ENCODE data around the gene UBR4. TPM values are rescaled to one million over a fixed set of nuclear protein-coding genes. Genes with fewer than 3 reads are reported as not detected.

Gene UBR4
- polyA plus RNA-seq, 1 of the 3 experiments (the other 2 are of a cell fraction) = 68.7 TPM

DNA sequence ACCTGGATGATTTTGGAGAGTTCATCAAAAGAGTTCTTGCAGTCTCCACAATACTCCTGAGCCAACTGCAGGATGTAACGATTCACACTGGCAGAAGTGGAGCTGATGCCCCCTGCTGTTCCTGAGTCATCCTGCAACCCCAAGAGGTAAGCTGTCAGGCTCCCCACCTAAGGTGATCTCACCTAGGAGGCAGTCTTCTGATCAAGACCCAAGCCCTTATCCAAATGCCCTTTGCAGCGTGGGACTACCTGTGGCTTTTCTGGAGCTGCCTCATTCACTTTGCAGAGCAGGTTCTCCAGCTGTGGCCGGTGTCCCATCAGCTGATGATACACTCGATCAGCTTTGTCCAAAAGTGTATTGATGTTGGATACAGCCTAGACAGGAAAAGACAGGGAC is 96.4 kb downstream of the UBR4 start:
- Histone ChIP-seq H3K4me2 (no peak overlapping the region), H3F3A (replicated peaks; ENCODE audit: insufficient read depth) (peaks cover 4% of the 10 kb centered on the region), H4K20me1 (ENCODE audit: insufficient read depth) (no peaks in the 10 kb centered on the region), H3K4me1 (ENCODE audit: control insufficient read depth in 1 of 2, insufficient read depth in 2 of 2, low read depth in 1 of 2, low read length in 1 of 2) (no peaks in the 10 kb centered on the region), H3K9me2 (no peaks in the 10 kb centered on the region), H3K27ac (ENCODE audit: low read depth in 2 of 2, low read length in 1 of 2) (no peak overlapping the region), H2AFZ (ENCODE audit: low read depth) (no peak overlapping the region), H3K4me3 (ENCODE audit: low read depth in 2 of 2, low read length in 1 of 2) (no peak overlapping the region), H3K9ac (no peak overlapping the region), H3K27me3 (ENCODE audit: insufficient read depth) (no peaks in the 10 kb centered on the region), H3K79me2 (ENCODE audit: insufficient read depth) (no peaks in the 10 kb centered on the region), H3K9me3 (no peaks in the 10 kb centered on the region), H3K36me3 (replicated peaks in 1 of 2; ENCODE audit: control insufficient read depth in 1 of 2, insufficient read depth in 2 of 2, low read length in 1 of 2) (peaks cover 82 to 91% of the 10 kb centered on the region in 2 experiments)
- POLR2A ChIA-PET = no interaction called here
- TF ChIP-seq, protein P1, sequence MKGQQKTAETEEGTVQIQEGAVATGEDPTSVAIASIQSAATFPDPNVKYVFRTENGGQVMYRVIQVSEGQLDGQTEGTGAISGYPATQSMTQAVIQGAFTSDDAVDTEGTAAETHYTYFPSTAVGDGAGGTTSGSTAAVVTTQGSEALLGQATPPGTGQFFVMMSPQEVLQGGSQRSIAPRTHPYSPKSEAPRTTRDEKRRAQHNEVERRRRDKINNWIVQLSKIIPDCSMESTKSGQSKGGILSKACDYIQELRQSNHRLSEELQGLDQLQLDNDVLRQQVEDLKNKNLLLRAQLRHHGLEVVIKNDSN (IDR thresholded peaks at IDR 0.05; ENCODE audit: borderline replicate concordance, low read depth) = no peak
- TF ChIP-seq TCF12 (IDR thresholded peaks at IDR 0.05) = no peak
- TF ChIP-seq, protein P2, sequence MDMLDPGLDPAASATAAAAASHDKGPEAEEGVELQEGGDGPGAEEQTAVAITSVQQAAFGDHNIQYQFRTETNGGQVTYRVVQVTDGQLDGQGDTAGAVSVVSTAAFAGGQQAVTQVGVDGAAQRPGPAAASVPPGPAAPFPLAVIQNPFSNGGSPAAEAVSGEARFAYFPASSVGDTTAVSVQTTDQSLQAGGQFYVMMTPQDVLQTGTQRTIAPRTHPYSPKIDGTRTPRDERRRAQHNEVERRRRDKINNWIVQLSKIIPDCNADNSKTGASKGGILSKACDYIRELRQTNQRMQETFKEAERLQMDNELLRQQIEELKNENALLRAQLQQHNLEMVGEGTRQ (IDR thresholded peaks at IDR 0.05; ENCODE audit: borderline replicate concordance, low read depth, low read length) = no peak
- no peak for TF ChIP-seq RFX5 (IDR thresholded peaks at IDR 0.05; ENCODE audit: low read length)
- no peak for TF ChIP-seq POLR2AphosphoS5 (IDR thresholded peaks at IDR 0.05; ENCODE audit: low read depth, low read length)
- TF ChIP-seq MEF2A (IDR thresholded peaks at IDR 0.05; ENCODE audit: borderline replicate concordance, low read depth) = no peak
- TF ChIP-seq FOXM1 (IDR thresholded peaks at IDR 0.05; ENCODE audit: low read depth) = no peak
- TF ChIP-seq, protein P3, sequence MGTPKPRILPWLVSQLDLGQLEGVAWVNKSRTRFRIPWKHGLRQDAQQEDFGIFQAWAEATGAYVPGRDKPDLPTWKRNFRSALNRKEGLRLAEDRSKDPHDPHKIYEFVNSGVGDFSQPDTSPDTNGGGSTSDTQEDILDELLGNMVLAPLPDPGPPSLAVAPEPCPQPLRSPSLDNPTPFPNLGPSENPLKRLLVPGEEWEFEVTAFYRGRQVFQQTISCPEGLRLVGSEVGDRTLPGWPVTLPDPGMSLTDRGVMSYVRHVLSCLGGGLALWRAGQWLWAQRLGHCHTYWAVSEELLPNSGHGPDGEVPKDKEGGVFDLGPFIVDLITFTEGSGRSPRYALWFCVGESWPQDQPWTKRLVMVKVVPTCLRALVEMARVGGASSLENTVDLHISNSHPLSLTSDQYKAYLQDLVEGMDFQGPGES (IDR thresholded peaks at IDR 0.05; ENCODE audit: low read depth, low read length) = no peak
- TF ChIP-seq EZH2phosphoT487 (IDR thresholded peaks at IDR 0.05; ENCODE audit: borderline replicate concordance, low read depth) = no peak
- TF ChIP-seq RCOR1 (IDR thresholded peaks at IDR 0.05; ENCODE audit: low read length) = no peak
- no peak for TF ChIP-seq TEAD4 (IDR thresholded peaks at IDR 0.05; ENCODE audit: borderline replicate concordance, insufficient read depth)
- TF ChIP-seq, protein P4, sequence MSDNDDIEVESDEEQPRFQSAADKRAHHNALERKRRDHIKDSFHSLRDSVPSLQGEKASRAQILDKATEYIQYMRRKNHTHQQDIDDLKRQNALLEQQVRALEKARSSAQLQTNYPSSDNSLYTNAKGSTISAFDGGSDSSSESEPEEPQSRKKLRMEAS (IDR thresholded peaks at IDR 0.05; ENCODE audit: low read depth) = no peak
- TF ChIP-seq, protein P5, sequence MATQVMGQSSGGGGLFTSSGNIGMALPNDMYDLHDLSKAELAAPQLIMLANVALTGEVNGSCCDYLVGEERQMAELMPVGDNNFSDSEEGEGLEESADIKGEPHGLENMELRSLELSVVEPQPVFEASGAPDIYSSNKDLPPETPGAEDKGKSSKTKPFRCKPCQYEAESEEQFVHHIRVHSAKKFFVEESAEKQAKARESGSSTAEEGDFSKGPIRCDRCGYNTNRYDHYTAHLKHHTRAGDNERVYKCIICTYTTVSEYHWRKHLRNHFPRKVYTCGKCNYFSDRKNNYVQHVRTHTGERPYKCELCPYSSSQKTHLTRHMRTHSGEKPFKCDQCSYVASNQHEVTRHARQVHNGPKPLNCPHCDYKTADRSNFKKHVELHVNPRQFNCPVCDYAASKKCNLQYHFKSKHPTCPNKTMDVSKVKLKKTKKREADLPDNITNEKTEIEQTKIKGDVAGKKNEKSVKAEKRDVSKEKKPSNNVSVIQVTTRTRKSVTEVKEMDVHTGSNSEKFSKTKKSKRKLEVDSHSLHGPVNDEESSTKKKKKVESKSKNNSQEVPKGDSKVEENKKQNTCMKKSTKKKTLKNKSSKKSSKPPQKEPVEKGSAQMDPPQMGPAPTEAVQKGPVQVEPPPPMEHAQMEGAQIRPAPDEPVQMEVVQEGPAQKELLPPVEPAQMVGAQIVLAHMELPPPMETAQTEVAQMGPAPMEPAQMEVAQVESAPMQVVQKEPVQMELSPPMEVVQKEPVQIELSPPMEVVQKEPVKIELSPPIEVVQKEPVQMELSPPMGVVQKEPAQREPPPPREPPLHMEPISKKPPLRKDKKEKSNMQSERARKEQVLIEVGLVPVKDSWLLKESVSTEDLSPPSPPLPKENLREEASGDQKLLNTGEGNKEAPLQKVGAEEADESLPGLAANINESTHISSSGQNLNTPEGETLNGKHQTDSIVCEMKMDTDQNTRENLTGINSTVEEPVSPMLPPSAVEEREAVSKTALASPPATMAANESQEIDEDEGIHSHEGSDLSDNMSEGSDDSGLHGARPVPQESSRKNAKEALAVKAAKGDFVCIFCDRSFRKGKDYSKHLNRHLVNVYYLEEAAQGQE (IDR thresholded peaks at IDR 0.05; ENCODE audit: low read depth, low read length) = no peak
- TF ChIP-seq SMC3 (IDR thresholded peaks at IDR 0.05; ENCODE audit: low read depth, low read length) = peak; percentile 55
- TF ChIP-seq RAD21 (IDR thresholded peaks at IDR 0.05; ENCODE audit: low read length) = peak; percentile 62
- TF ChIP-seq RXRA (IDR thresholded peaks at IDR 0.05; ENCODE audit: borderline replicate concordance, low read depth) = no peak
- no peak for TF ChIP-seq FOXJ3 (CRISPR knock-in tag; IDR thresholded peaks at IDR 0.05)
- TF ChIP-seq FOSL2 (IDR thresholded peaks at IDR 0.05; ENCODE audit: borderline replicate concordance, low read depth) = no peak
- no peak for TF ChIP-seq ELF1 (IDR thresholded peaks at IDR 0.05)
- TF ChIP-seq, protein P6, sequence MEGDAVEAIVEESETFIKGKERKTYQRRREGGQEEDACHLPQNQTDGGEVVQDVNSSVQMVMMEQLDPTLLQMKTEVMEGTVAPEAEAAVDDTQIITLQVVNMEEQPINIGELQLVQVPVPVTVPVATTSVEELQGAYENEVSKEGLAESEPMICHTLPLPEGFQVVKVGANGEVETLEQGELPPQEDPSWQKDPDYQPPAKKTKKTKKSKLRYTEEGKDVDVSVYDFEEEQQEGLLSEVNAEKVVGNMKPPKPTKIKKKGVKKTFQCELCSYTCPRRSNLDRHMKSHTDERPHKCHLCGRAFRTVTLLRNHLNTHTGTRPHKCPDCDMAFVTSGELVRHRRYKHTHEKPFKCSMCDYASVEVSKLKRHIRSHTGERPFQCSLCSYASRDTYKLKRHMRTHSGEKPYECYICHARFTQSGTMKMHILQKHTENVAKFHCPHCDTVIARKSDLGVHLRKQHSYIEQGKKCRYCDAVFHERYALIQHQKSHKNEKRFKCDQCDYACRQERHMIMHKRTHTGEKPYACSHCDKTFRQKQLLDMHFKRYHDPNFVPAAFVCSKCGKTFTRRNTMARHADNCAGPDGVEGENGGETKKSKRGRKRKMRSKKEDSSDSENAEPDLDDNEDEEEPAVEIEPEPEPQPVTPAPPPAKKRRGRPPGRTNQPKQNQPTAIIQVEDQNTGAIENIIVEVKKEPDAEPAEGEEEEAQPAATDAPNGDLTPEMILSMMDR (IDR thresholded peaks at IDR 0.05) = peak; percentile 67
- no peak for TF ChIP-seq SIN3A (IDR thresholded peaks at IDR 0.05; ENCODE audit: borderline replicate concordance, low read depth, low read length)
- no peak for TF ChIP-seq NRF1 (IDR thresholded peaks at IDR 0.05; ENCODE audit: low read depth, low read length)
- WGBS (ENCODE audit: low lambda C conversion rate) = 68% methylated on average over 4 of the region's 4 CpGs
- CTCF ChIA-PET = interaction anchor here (0.6 to 6.2 kb wide), 31 partner anchors 9 to 515 kb away, joined by 3 to 49 read pairs (median 5); partner anchors contain the start of gene ALDH4A1
- DNase-seq = peak; percentile 48
